ENCODE results near the gene SMPD1.
A peak's percentile ranks its signal among the peaks of the same experiment; 100 is the strongest.

The SMPD1 gene

DNA sequence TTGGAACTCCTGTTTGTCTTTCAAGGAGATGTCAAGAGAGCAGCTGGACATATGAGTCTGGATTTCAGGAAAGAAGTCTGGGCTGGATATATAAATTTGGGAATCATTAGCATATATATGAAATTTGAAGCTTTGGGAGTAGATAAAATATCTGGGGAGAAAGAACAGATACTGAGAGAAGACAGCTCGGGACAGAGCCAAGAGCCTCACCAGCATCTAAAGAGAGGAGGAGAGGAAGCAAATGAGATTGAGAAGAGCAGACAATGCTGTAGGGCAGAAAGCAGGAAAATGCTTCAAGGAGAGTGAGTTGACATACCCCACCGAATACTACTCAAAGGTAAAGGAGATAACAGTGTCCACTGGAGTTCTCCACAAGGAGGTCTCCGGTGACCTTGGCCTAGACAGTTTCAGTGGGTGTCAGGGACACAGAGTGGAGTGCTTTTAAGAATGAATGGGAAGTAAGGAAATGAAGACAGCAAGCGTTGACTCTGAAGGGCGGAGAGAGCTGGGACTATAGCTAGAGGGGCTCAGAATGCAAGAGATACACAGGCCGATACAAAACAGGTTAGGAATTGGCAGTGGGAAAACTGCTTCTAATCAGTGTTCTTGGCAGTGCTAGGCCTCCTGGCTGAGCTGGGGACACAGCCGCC, 27.8 kb downstream of the SMPD1 start:
- no peak for DNase-seq

GRCh38 chr11:6418557-6419008, 28.3 kb downstream of the SMPD1 start:
- DNase-seq, result peak; percentile 38

GRCh38 chr11:6419009-6419631, 28.8 kb downstream of the SMPD1 start, which contains the start of gene APBB1:
APBB1 (minus strand) TSS chr11:6419094; CDS start chr11:6411347, 7,747 bp downstream.
- peak; percentile 72 for DNase-seq

DNA sequence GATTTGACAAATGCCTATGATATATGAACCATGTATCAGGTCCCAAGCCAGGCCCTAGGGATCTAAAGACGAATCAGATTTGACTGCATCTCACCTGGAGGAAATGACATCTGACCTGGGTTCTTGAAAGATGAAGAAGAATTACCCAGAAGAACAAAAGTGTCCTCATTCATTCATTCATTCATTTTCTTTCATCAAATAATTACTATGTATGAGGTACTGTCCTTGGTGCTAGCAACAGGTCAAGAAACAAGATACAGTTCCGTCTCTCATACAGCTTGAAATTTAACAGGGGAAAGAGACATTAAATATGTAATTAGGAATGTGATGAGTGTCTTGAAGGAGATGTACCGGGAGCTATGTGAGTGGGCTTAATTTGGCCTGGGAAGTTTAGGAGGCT, 30.4 kb downstream of the SMPD1 start:
- DNase-seq, result no peak

- no peak for DNase-seq
Measured at GRCh38 chr11:6427516-6427915, 37.2 kb downstream of the SMPD1 start.

DNA sequence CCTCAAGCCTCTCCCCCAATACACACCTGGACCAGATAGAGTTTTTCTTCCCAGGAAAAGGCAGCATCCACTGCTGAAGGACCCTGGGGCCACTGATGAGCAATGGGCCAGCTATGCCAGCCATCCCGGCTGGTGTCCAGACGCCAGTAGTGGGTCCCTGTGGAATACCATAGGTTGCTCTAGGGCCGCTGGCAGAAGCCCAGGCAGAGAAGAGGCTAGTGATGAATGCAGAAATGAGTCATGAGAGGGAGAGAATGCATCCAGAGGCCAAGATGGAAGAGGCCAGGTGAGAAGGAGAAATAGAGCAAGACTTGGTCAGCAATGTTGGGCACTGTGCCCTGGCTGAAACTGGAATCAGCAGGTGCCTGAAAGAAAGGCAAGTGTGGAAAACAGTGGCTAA, 41.6 kb downstream of the SMPD1 start:
- no peak for DNase-seq

DNA sequence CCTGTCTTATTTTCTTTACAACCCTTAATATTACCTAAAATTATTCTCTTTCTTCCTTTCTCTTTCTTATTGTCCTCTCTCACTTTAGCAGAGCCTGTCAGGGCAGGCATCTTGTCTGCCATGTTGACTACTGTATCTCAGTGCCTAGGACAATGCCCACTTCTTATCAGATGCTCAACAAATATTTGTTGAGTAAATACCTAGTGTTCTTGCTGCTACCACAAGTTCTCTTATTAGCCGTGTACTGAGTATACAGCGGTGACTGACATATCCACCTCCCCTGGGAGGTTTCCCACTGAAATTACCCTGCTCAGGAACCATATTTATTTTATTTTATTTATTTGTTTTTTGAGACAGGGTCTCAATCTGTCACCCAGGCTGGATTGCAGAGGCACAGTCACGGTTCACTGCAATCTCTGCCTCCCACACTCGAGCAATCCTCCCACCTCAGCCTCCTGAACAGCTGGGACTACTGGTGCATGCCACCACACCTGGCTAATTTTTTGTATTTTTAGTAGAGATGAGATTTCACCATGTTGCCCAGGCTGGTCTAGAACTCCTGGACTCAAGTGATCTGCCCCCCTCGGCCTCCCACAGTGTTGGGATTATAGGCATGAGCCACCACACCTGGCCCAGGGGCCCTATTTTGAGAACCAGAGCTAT, 43.9 kb downstream of the SMPD1 start:
- no peak for DNase-seq

GRCh38 chr11:6437423-6437822, 47.1 kb downstream of the SMPD1 start:
- DNase-seq, result no peak

- DNase-seq, result no peak
Measured at GRCh38 chr11:6437993-6438392, 47.7 kb downstream of the SMPD1 start.

DNA sequence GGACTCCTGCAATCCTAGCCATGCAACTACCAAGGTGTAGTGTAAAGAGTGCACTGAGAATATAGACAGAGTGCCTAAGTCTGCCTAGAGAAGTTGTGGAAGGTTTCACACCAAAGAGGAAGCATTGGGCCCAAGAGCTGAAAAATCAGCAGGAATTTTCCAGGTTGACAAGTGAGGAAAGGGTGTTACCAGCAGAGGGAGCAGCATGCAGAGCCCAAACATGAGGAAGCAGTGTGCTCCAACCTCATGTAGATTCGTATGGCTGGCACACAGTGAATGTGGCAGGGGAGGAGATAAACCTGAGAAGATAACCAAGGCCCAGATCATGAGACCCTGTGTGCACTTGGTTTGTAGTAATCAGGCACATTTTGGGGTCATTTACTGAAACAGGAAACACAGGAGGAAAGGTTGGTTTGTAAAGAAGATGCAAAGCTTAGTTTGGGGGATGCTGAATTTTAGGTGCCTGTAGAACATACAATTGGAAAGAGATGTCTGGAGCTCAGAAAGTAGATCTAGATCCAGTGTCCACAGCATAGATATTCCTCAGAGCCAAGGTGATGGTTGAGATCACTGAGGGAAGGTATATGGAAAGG, 48.8 kb downstream of the SMPD1 start:
- peak; percentile 76 for DNase-seq

DNA sequence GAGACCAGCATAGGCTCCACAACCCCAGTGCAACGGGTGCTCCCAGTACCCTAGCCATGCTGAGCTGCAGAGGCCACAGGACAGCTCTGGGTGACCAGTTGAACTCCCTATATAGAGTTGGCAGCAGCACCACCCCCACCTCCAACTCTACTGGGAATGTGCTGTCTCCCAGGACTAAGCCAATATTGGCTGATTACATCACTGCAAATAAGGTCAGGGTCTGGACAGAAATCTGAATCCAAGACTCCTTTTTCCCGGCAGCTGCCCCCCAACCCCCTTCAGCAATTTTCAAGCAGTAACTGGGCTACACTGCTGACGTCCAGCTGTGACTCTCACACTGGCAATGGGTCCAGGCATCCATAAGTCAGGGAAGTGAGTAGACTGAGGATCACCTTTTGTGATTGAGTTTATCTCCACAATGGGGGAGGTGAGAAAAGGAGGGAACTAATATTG, 50.7 kb downstream of the SMPD1 start, which contains the start of gene HPX:
Gene HPX (minus strand): TSS at position 82 of the 453 bp plus-strand sequence. CDS start 24 bp downstream, at position 58.
- no peak for DNase-seq

DNA sequence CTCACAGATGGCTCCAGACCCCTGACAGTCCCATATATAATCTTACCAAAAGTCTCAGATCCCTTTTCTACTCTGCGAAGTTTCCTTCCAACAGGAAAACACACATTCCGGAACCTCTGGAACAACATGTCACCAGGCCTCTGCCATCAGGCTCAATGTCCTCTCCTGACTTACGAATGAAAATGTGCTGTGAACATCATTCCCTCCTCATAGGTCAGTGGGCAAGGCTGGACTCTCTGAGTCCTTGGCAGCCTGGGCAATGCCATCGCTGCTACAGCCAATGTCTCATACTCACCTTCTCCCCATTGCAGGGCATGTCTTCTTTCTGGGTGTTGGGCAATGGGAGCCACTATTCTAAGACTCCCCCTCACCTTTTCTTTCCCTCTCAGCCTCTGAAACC, 52.2 kb downstream of the SMPD1 start:
- DNase-seq, result no peak

DNA sequence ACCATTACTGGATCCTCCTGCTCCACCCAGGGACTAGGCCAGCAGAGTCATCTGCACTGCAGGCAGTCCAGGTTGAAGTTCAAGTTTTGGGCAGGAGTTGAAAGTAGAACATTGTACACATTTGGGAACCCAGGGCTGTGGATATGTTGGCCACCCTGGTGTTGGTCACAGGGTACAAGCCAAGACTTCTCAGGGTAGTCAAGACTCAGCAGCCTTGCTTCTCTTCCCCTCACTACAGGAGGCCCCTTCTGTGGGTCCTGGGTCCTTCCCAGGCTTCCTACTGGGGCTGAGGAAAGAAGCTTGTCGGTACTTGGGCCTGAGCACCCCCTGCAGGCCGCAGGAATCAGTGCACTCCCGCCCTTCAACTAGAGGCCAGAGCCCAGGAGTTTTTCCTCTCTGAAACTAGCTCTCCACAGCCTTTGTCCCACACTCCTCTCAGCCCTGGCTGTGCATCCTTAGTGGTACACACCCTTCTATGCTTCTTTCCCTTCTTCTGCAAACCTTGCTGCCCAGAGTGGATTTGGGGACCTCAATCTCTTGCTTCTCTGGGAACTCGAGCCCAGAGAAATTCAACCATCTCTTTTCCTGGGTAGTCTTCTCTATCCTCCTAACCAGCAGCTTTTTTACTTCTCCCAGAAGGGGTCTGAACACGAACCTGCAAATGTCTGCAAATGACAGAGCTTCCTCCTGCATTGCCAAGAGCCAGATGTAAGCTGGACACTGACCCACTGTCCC, 53.2 kb downstream of the SMPD1 start:
- DNase-seq, result peak; percentile 68
